ENCODE data around the gene CCT5. TPM values are rescaled to one million over a fixed set of nuclear protein-coding genes. Genes with fewer than 3 reads are reported as not detected.

Gene CCT5
- total and polyA plus RNA-seq, 10 of the 15 experiments (the other 5 are each of a cell fraction or from before 2014, with no cell fraction given), result 376 to 637 (median 543) TPM

DNA sequence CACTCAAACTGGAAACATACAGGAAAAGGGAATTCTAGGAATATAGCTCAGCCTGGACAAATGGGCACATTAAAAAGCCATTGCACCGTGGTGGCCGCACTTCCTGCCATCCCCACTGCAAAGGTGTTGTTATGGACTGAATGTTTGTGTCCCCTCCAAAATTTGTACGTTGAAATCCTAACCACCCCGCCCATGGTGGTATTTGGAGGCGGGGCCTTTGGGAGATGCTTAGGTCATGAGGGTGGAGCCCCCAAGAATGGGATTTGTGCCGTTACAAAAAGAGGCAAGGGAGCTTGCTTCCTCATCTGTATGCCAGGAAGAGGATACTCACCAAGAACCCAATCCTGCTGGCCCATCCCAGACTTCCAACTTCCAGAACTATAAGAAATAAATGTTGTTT lies 58.8 kb downstream of the CCT5 start:
- RAD21 ChIA-PET (ENCODE audit: unreplicated experiment), result no interaction called here
- Histone ChIP-seq H3K36me3 (ENCODE audit: control insufficient read depth in 2 of 2, insufficient read depth in 2 of 2, low read length in 1 of 2) (no peaks in the 10 kb centered on the region), H2AFZ (ENCODE audit: control insufficient read depth, low read depth, low read length) (no peak overlapping the region), H4K20me1 (ENCODE audit: control insufficient read depth, insufficient read depth) (no peaks in the 10 kb centered on the region), H3K9me3 (replicated peaks; ENCODE audit: control insufficient read depth, insufficient read depth, low read length) (no peaks in the 10 kb centered on the region), H3K27ac (ENCODE audit: control insufficient read depth, insufficient read depth) (no peak overlapping the region), H3K9ac (ENCODE audit: control insufficient read depth, insufficient read depth, low read length) (no peak overlapping the region), H3K4me2 (ENCODE audit: control insufficient read depth, insufficient read depth) (no peak overlapping the region), H3K4me1 (ENCODE audit: control insufficient read depth, insufficient read depth, low read length) (peaks cover 3% of the 10 kb centered on the region; the same call in 1 of the 2 replicates), H3K79me2 (ENCODE audit: control insufficient read depth, insufficient read depth, low read length) (no peaks in the 10 kb centered on the region), H3K4me3 (no peak overlapping the region), H3K27me3 (replicated peaks in 1 of 2; ENCODE audit: control insufficient read depth in 2 of 2, insufficient read depth in 2 of 2, low read length in 1 of 2) (no peaks in the 10 kb centered on the region)
- no TSS peak for BruUV-seq (replicated peaks)
- SMC1A ChIA-PET (ENCODE audit: uncharacterized antibody, unreplicated experiment), result no interaction called here
- ATAC-seq (no peak), DNase-seq (ENCODE audit: low read depth, low spot score) (no peak), FAIRE-seq (no peak)
- TF ChIP-seq YBX1 (IDR thresholded peaks at IDR 0.05) (no peak), SPI1 (IDR thresholded peaks at IDR 0.05; ENCODE audit: borderline replicate concordance, insufficient read depth, low read depth, low read length) (no peak)
- POLR2A ChIA-PET, result no interaction called here
- intact Hi-C loops (cut with micrococcal nuclease; ENCODE audit: unreplicated experiment), result no loop called here
- CTCF ChIA-PET, result interaction anchor here (0.6 kb wide), 1 partner anchor 463 kb away, joined by 3 read pairs; no protein-coding TSS in a partner anchor
- in situ Hi-C loops (cut with MboI), result no loop called here
- WGBS (ENCODE audit: insufficient coverage, insufficient replicate concordance, low lambda C conversion rate, missing lambda C conversion rate), result 84% methylated on average over 6 of the region's 6 CpGs

DNA sequence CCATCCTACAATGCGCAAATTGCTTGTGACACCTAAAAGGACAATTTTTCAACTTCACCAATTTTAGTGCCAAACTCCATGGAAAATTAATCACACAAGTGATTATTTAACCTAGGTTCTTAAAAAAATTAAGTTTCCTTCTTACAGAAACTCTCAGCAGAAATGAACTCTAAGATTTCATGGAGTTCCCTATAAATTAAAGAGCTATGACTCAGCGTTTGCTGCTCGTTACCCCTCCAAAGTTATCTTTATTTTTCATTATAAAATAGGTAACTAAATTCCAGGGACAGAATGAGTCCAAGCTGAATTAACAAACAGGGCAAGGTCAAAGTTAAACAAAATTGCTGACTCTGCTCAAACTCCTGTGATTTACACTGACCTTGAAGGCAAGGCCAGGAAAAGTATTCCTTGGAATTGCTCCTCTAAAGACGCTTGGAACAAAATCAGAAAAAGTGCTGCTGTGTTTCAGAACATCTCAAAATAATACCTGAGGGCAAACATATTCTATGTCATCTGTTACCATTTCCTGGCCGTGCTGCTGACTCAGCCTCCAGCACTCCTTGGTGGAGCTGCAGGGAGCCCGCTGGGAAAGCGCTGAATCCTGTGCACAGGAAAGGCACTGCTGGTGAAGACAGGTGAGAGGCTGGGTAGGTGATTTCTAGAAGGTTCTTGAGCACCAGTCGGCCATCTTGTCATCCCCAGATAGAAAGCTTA lies 60.1 kb downstream of the CCT5 start:
- ATAC-seq (no peak), FAIRE-seq (no peak), DNase-seq (ENCODE audit: low read depth, low spot score) (no peak)
- in situ Hi-C loops (cut with MboI), result no loop called here
- RAD21 ChIA-PET (ENCODE audit: unreplicated experiment), result no interaction called here
- no peaks in the 10 kb centered on the region for H3K79me2 ChIP-seq (ENCODE audit: control insufficient read depth, insufficient read depth, low read length)
- no peaks in the 10 kb centered on the region for H3K27me3 ChIP-seq (replicated peaks in 1 of 2; ENCODE audit: control insufficient read depth in 2 of 2, insufficient read depth in 2 of 2, low read length in 1 of 2)
- CTCF ChIA-PET, result no interaction called here
- intact Hi-C loops (cut with micrococcal nuclease; ENCODE audit: unreplicated experiment), result no loop called here
- H3K9ac ChIP-seq (ENCODE audit: control insufficient read depth, insufficient read depth, low read length), result no peak overlapping the region
- POLR2A ChIA-PET, result interaction anchor here (0.6 to 1.3 kb wide), 2 partner anchors 43 to 1269 kb away, joined by 3 to 4 read pairs; partner anchors contain the start of gene MARCHF6
- H3K36me3 ChIP-seq (ENCODE audit: control insufficient read depth in 2 of 2, insufficient read depth in 2 of 2, low read length in 1 of 2), result no peaks in the 10 kb centered on the region
- H2AFZ ChIP-seq (ENCODE audit: control insufficient read depth, low read depth, low read length), result peak overlapping the region; percentile 1; the same call in 1 of the 2 replicates
- BruUV-seq (replicated peaks), result no TSS peak
- no peaks in the 10 kb centered on the region for H4K20me1 ChIP-seq (ENCODE audit: control insufficient read depth, insufficient read depth)
- H3K4me2 ChIP-seq (ENCODE audit: control insufficient read depth, insufficient read depth), result no peak overlapping the region
- peaks cover 3% of the 10 kb centered on the region; the same call in 1 of the 2 replicates for H3K4me1 ChIP-seq (ENCODE audit: control insufficient read depth, insufficient read depth, low read length)
- WGBS (ENCODE audit: insufficient coverage, insufficient replicate concordance, low lambda C conversion rate, missing lambda C conversion rate), result 45% methylated on average over 8 of the region's 8 CpGs
- SMC1A ChIA-PET (ENCODE audit: uncharacterized antibody, unreplicated experiment), result interaction anchor here (0.6 to 0.7 kb wide), 2 partner anchors 57 to 198 kb away, joined by 3 read pairs; no protein-coding TSS in a partner anchor
- no peaks in the 10 kb centered on the region for H3K9me3 ChIP-seq (replicated peaks; ENCODE audit: control insufficient read depth, insufficient read depth, low read length)
- no peak overlapping the region for H3K4me3 ChIP-seq
- H3K27ac ChIP-seq (ENCODE audit: control insufficient read depth, insufficient read depth), result no peak overlapping the region
- TF ChIP-seq ATF7 (IDR thresholded peaks at IDR 0.05; ENCODE audit: low read depth) (no peak), YY1 (IDR thresholded peaks at IDR 0.05; ENCODE audit: low read depth, low read length) (0 out of 2 replicates have a peak, but pooled peaks have one; percentile 37)
- TF ChIP-seq, protein P1, sequence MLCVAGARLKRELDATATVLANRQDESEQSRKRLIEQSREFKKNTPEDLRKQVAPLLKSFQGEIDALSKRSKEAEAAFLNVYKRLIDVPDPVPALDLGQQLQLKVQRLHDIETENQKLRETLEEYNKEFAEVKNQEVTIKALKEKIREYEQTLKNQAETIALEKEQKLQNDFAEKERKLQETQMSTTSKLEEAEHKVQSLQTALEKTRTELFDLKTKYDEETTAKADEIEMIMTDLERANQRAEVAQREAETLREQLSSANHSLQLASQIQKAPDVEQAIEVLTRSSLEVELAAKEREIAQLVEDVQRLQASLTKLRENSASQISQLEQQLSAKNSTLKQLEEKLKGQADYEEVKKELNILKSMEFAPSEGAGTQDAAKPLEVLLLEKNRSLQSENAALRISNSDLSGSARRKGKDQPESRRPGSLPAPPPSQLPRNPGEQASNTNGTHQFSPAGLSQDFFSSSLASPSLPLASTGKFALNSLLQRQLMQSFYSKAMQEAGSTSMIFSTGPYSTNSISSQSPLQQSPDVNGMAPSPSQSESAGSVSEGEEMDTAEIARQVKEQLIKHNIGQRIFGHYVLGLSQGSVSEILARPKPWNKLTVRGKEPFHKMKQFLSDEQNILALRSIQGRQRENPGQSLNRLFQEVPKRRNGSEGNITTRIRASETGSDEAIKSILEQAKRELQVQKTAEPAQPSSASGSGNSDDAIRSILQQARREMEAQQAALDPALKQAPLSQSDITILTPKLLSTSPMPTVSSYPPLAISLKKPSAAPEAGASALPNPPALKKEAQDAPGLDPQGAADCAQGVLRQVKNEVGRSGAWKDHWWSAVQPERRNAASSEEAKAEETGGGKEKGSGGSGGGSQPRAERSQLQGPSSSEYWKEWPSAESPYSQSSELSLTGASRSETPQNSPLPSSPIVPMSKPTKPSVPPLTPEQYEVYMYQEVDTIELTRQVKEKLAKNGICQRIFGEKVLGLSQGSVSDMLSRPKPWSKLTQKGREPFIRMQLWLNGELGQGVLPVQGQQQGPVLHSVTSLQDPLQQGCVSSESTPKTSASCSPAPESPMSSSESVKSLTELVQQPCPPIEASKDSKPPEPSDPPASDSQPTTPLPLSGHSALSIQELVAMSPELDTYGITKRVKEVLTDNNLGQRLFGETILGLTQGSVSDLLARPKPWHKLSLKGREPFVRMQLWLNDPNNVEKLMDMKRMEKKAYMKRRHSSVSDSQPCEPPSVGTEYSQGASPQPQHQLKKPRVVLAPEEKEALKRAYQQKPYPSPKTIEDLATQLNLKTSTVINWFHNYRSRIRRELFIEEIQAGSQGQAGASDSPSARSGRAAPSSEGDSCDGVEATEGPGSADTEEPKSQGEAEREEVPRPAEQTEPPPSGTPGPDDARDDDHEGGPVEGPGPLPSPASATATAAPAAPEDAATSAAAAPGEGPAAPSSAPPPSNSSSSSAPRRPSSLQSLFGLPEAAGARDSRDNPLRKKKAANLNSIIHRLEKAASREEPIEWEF (IDR thresholded peaks at IDR 0.05; ENCODE audit: insufficient replicate concordance, low read depth, low read length), result no peak
- TF ChIP-seq, protein P2, sequence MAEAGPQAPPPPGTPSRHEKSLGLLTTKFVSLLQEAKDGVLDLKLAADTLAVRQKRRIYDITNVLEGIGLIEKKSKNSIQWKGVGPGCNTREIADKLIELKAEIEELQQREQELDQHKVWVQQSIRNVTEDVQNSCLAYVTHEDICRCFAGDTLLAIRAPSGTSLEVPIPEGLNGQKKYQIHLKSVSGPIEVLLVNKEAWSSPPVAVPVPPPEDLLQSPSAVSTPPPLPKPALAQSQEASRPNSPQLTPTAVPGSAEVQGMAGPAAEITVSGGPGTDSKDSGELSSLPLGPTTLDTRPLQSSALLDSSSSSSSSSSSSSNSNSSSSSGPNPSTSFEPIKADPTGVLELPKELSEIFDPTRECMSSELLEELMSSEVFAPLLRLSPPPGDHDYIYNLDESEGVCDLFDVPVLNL (IDR thresholded peaks at IDR 0.05; ENCODE audit: low read depth, low read length), result no peak

Data from GM12878 (cell line).